BJ (cell line): ENCODE data around the gene BEND6. TPM values are rescaled to one million over a fixed set of nuclear protein-coding genes. Genes with fewer than 3 reads are reported as not detected.

Source experiments
- CTCF ChIA-PET: fragments of 350-600 bp; formaldehyde crosslinking; extraction: SDS; loops from one replicate; lab custom pipeline; 2021; ENCODE audit warnings: antibody characterized with exemption, inconsistent platforms; lab: Yijun Ruan, JAX
- POLR2A ChIA-PET: fragments of 300-600 bp; sonication (Branson Sonifier 250); formaldehyde crosslinking; extraction: SDS; loops from one replicate; lab custom pipeline; 2021; ENCODE audit warnings: antibody characterized with exemption; lab: Charles Lee
- DNase-seq: peaks from one replicate; pipeline ENCODE4 v3.0.0-alpha.2; 2011; ENCODE audit warnings: low read depth
- H3K27me3 ChIP-seq: 2 replicates; pipeline ENCODE4 v1.6.0; 2011; ENCODE audit warnings: low read length; ENCODE audit not compliant: control insufficient read depth, insufficient read depth
- H3K36me3 ChIP-seq: 2 replicates; pipeline ENCODE4 v1.5.1; 2011; ENCODE audit warnings: low read length; ENCODE audit not compliant: control insufficient read depth, insufficient read depth
- H3K4me3 ChIP-seq: 2 replicates; pipeline ENCODE4 v1.5.1; 2011; ENCODE audit warnings: low read depth, mild to moderate bottlenecking, control low read depth, low read length
- CTCF ChIP-seq: IDR thresholded peaks from 2 replicates; pipeline ENCODE4 v1.5.1; 2011; ENCODE audit warnings: low read depth, mild to moderate bottlenecking, control low read depth, inconsistent platforms, low read length, moderate library complexity; ENCODE audit not compliant: insufficient read depth
- polyA plus RNA-seq: library from polyadenylated mRNA; depleted of rRNA; stranded (reverse); fragments of >200 nt; gene quantifications from 2 replicates; pipeline ENCODE4 v1.2.3, GENCODE V29; 2011

The BEND6 gene
- polyA plus RNA-seq, 1 experiment = 4.8 TPM

GRCh38 chr6:56913285-56914074 is 41.4 kb upstream of the BEND6 start:
- no peak overlapping the region for H3K4me3 ChIP-seq

GRCh38 chr6:56914798-56915658 is 39.9 kb upstream of the BEND6 start:
- no peak for TF ChIP-seq CTCF
- no peak for DNase-seq
- ChIA-PET CTCF (interaction anchor here (1.0 to 4.3 kb wide), 3 partner anchors 11 to 40 kb away, joined by 8 to 34 read pairs (median 10); partner anchors contain the start of gene BEND6), POLR2A (no interaction called here)
- Histone ChIP-seq H3K36me3 (no peaks in the 10 kb centered on the region), H3K4me3 (no peak overlapping the region), H3K27me3 (no peaks in the 10 kb centered on the region)

More at GRCh38 chr6:56913285-56914074, 41.4 kb upstream of the BEND6 start:
- POLR2A ChIA-PET = no interaction called here
- no peaks in the 10 kb centered on the region for H3K36me3 ChIP-seq
- H3K27me3 ChIP-seq = no peaks in the 10 kb centered on the region
- CTCF ChIA-PET = interaction anchor here (1.2 to 4.3 kb wide), 4 partner anchors 10 to 411 kb away, joined by 3 to 34 read pairs (median 5); partner anchors contain the start of gene PRIM2
- TF ChIP-seq CTCF = no peak
- no peak for DNase-seq

- Histone ChIP-seq H3K27me3 (no peaks in the 10 kb centered on the region), H3K36me3 (no peaks in the 10 kb centered on the region), H3K4me3 (no peak overlapping the region)
- ChIA-PET POLR2A (no interaction called here), CTCF (interaction anchor here (1.0 to 2.7 kb wide), 2 partner anchors 12 to 19 kb away, joined by 3 to 10 read pairs; no protein-coding TSS in a partner anchor)
- DNase-seq = no peak
- no peak for TF ChIP-seq CTCF
Measured at GRCh38 chr6:56915832-56916231, 39.1 kb upstream of the BEND6 start.

DNA sequence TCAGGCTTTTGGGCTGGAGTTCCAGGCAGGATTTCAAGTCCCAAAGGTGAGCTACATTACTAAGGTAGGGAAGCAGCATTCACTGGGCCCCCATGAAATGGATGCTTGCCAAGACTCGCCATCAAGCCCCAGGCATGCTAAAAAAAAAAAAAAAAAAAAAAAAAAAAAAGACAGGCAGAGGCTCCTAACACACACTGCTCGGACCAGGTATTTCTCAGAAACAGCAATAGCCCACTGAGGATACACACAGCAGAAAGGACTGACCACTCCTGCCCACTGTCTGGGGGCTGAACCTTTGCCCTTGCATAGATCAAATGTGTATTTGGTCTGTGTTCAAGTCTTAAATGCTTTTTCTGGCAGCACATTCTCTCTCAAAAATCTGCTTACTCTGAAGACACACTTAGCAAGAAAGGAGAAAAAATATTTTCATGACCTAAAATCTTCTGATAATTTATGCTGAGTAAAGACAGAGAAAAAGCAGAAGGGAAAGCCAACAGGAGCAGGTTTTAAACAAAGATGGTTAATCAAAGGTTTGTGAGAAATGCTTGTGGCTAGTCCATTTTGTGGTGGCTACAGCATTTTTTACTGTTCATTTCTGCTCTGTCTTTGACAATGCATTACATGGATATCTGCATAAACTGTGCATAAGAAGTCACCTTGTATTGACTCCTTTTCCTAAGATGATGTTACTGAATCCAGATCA is 37.9 kb upstream of the BEND6 start:
- no peak overlapping the region for H3K4me3 ChIP-seq
- POLR2A ChIA-PET = no interaction called here
- no peaks in the 10 kb centered on the region for H3K36me3 ChIP-seq
- no peaks in the 10 kb centered on the region for H3K27me3 ChIP-seq
- no peak for DNase-seq
- CTCF ChIA-PET = interaction anchor here (1.0 to 2.7 kb wide), 2 partner anchors 13 to 18 kb away, joined by 3 to 10 read pairs; no protein-coding TSS in a partner anchor
- no peak for TF ChIP-seq CTCF
